ENCODE results near the gene NFIB.

DNA sequence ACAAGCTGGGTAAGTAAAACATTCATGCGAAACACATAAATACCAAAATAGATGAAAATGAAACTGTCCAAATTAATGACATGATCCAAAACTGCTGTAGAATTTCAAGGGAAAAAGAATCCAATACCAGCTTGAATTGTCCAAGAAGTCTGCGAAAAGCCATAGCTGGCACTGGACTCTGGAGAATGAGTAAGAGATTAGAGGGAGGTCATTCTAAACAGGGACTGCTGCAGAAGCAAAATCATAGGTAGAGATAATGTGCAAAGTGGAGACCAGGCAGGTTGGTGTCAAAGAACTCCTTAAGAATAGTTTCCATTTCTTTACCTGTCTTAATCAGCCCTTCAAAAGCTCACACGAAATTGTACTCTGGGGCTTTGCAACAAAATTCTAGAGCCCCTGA lies 162.5 kb downstream of the NFIB start:
- TF ChIP-seq, protein P1, sequence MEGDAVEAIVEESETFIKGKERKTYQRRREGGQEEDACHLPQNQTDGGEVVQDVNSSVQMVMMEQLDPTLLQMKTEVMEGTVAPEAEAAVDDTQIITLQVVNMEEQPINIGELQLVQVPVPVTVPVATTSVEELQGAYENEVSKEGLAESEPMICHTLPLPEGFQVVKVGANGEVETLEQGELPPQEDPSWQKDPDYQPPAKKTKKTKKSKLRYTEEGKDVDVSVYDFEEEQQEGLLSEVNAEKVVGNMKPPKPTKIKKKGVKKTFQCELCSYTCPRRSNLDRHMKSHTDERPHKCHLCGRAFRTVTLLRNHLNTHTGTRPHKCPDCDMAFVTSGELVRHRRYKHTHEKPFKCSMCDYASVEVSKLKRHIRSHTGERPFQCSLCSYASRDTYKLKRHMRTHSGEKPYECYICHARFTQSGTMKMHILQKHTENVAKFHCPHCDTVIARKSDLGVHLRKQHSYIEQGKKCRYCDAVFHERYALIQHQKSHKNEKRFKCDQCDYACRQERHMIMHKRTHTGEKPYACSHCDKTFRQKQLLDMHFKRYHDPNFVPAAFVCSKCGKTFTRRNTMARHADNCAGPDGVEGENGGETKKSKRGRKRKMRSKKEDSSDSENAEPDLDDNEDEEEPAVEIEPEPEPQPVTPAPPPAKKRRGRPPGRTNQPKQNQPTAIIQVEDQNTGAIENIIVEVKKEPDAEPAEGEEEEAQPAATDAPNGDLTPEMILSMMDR (IDR thresholded peaks at IDR 0.05) = no peak
- TF ChIP-seq POLR2AphosphoS5 (IDR thresholded peaks at IDR 0.05) = no peak
- TF ChIP-seq POLR2A (IDR thresholded peaks at IDR 0.05) = no peak
- TF ChIP-seq EP300 (IDR thresholded peaks at IDR 0.05) = no peak

Measured in stomach (tissue), 4 donors.